Glutamatergic neuron (in vitro differentiated cells): ENCODE results near the gene SMAD9. TPM values are rescaled to one million over a fixed set of nuclear protein-coding genes. Genes with fewer than 3 reads are reported as not detected.

Experiments
- DNase-seq: peaks from one replicate; pipeline ENCODE4 v3.0.0; 2022
- H3K27ac Mint-ChIP-seq: one replicate; pipeline ENCODE4 v1.8.0; 2020; ENCODE audit warnings: mild to moderate bottlenecking, mixed read lengths, inconsistent platforms; ENCODE audit not compliant: unreplicated experiment
- H3K27me3 Mint-ChIP-seq: one replicate; pipeline ENCODE4 v1.8.0; 2020; ENCODE audit warnings: mild to moderate bottlenecking, moderate library complexity, mixed read lengths, inconsistent platforms; ENCODE audit not compliant: unreplicated experiment
- H3K36me3 Mint-ChIP-seq: one replicate; pipeline ENCODE4 v1.8.0; 2020; ENCODE audit warnings: mild to moderate bottlenecking, mixed read lengths, inconsistent platforms; ENCODE audit not compliant: unreplicated experiment
- H3K4me1 Mint-ChIP-seq: one replicate; pipeline ENCODE4 v1.8.0; 2020; ENCODE audit warnings: mild to moderate bottlenecking, low read depth, mixed read lengths, inconsistent platforms; ENCODE audit not compliant: unreplicated experiment
- H3K4me3 Mint-ChIP-seq: one replicate; pipeline ENCODE4 v1.8.0; 2020; ENCODE audit warnings: mild to moderate bottlenecking, mixed read lengths, inconsistent platforms; ENCODE audit not compliant: unreplicated experiment
- H3K9me3 Mint-ChIP-seq: one replicate; pipeline ENCODE4 v1.8.0; 2020; ENCODE audit warnings: mild to moderate bottlenecking, moderate library complexity, mixed read lengths, inconsistent platforms; ENCODE audit not compliant: unreplicated experiment
- CTCF ChIP-seq: fragments of 200-600 bp; sonication (generic); IDR thresholded peaks from one replicate; pipeline ENCODE4 v1.5.0; 2021; ENCODE audit not compliant: partially characterized antibody, unreplicated experiment
- total RNA-seq: library from RNA; stranded (reverse); fragmentation: NEBNext Ultra II Directional; extraction: Animal tissue kit (Norgen Biotek cat#: 25700); gene quantifications from one replicate; pipeline ENCODE4 v1.2.1, GENCODE V29; 2021; ENCODE audit not compliant: unreplicated experiment

SMAD9 gene
- total RNA-seq, 1 donor from 2014 or later = 43.6 TPM

GRCh38 chr13:36882829-36883390 lies 37.1 kb downstream of the SMAD9 start:
- DNase-seq = no peak
- Mint-ChIP-seq H3K27ac (no peak overlapping the region), H3K4me1 (peaks cover 27% of the 10 kb centered on the region), H3K36me3 (peaks cover 11% of the 10 kb centered on the region), H3K27me3 (no peaks in the 10 kb centered on the region), H3K9me3 (peaks cover 2% of the 10 kb centered on the region), H3K4me3 (no peak overlapping the region)
- TF ChIP-seq CTCF = no peak

- peaks cover 2% of the 10 kb centered on the region for H3K9me3 Mint-ChIP-seq
- H3K27me3 Mint-ChIP-seq = no peaks in the 10 kb centered on the region
- no peak overlapping the region for H3K4me3 Mint-ChIP-seq
- H3K27ac Mint-ChIP-seq = no peak overlapping the region
- peaks cover 10% of the 10 kb centered on the region for H3K36me3 Mint-ChIP-seq
- no peak for TF ChIP-seq CTCF
- no peak for DNase-seq
- peaks cover 15% of the 10 kb centered on the region for H3K4me1 Mint-ChIP-seq
Measured at GRCh38 chr13:36880961-36881360, 39.1 kb downstream of the SMAD9 start.

- H3K9me3 Mint-ChIP-seq = no peaks in the 10 kb centered on the region
- no peaks in the 10 kb centered on the region for H3K27me3 Mint-ChIP-seq
- no peak for DNase-seq
- H3K27ac Mint-ChIP-seq = no peak overlapping the region
- peaks cover 10% of the 10 kb centered on the region for H3K4me1 Mint-ChIP-seq
- H3K4me3 Mint-ChIP-seq = no peak overlapping the region
- no peak for TF ChIP-seq CTCF
- peaks cover 7% of the 10 kb centered on the region for H3K36me3 Mint-ChIP-seq
Measured at GRCh38 chr13:36879218-36879938, 40.7 kb downstream of the SMAD9 start.

GRCh38 chr13:36875961-36876360 lies 44.1 kb downstream of the SMAD9 start:
- Mint-ChIP-seq H3K4me3 (no peak overlapping the region), H3K27me3 (no peaks in the 10 kb centered on the region), H3K27ac (no peak overlapping the region), H3K9me3 (no peaks in the 10 kb centered on the region), H3K4me1 (no peaks in the 10 kb centered on the region), H3K36me3 (peaks cover 7% of the 10 kb centered on the region)
- no peak for DNase-seq
- TF ChIP-seq CTCF = no peak

- no peak overlapping the region for H3K4me3 Mint-ChIP-seq
- H3K27ac Mint-ChIP-seq = no peak overlapping the region
- DNase-seq = no peak
Measured at GRCh38 chr13:36875431-36875830, 44.6 kb downstream of the SMAD9 start.

More at GRCh38 chr13:36875431-36875830, 44.6 kb downstream of the SMAD9 start:
- Mint-ChIP-seq H3K4me1 (no peaks in the 10 kb centered on the region), H3K9me3 (no peaks in the 10 kb centered on the region), H3K27me3 (no peaks in the 10 kb centered on the region), H3K36me3 (peaks cover 6% of the 10 kb centered on the region)
- no peak for TF ChIP-seq CTCF
